Thyroid gland (tissue), 4 donors: Measurements from ENCODE around the gene RHBDD1.

ENCODE experiments used
- CTCF ChIP-seq, 6 experiments: fragments of 200-600 bp in 3 of 6; fragments of 450-650 bp in 3 of 6; sonication (generic) in 3 of 6; IDR thresholded peaks; one replicate each; pipeline ENCODE4 v1.5.1; 2016 to 2019; ENCODE audit warnings: antibody characterized with exemption in 6 of 6, mild to moderate bottlenecking in 2 of 6, inconsistent platforms in 1 of 6, moderate library complexity in 1 of 6
- POLR2A ChIP-seq, 2 donors: fragments of 450-650 bp; IDR thresholded peaks; one replicate each; pipeline ENCODE4 v1.6.1; 2017; ENCODE audit warnings: antibody characterized with exemption in 2 of 2, mild to moderate bottlenecking in 2 of 2, moderate library complexity in 1 of 2

DNA sequence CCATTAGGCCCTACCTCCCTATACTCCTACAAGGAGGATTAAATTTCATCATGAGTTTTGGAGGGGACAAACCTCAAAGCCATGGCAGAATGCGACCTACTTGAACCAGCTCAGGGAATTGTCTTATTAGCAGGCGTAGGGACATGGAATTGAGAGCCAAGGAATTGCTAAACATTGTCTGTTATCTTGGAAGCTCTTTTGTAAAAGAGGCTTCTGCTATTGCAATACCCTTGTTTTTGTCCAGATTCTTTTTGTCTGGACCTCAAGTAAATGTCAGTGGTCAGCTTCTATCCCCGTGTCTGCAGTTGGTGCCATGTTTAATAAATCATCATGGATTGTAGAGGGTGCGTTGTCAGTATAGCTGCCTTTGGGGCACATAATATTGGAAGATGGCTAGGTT, 62.3 kb downstream of the RHBDD1 start:
- TF ChIP-seq CTCF (IDR thresholded peaks at IDR 0.05) = no peak
- no peak for TF ChIP-seq POLR2A (IDR thresholded peaks at IDR 0.05)
